Activated T-cell treated with anti-CD3 and anti-CD28 coated beads, Interleukin-2, amount 50 U/mL, for 1 hour (primary cell): ENCODE measurements around the gene PGGT1B.
A peak's percentile ranks its signal among the peaks of the same experiment; 100 is the strongest.

Experiments used
- DNase-seq: peaks from one replicate; pipeline ENCODE4 v3.0.0-alpha.2; 2020

Gene PGGT1B

GRCh38 chr5:115262321-115263077 lies at the start of gene PGGT1B:
Gene PGGT1B (minus strand): TSS chr5:115262877. CDS start chr5:115262851, 26 bp downstream.
- peak; percentile 69 for DNase-seq

GRCh38 chr5:115309751-115310370 lies 47.2 kb upstream of the PGGT1B start:
- no peak for DNase-seq

- no peak for DNase-seq
Observed at GRCh38 chr5:115308815-115309214, 46.1 kb upstream of the PGGT1B start.

GRCh38 chr5:115306011-115306536 lies 43.4 kb upstream of the PGGT1B start:
- DNase-seq, result no peak

GRCh38 chr5:115304496-115304895 lies 41.8 kb upstream of the PGGT1B start:
- no peak for DNase-seq

- DNase-seq, result no peak
Observed at GRCh38 chr5:115298811-115299210, 36.1 kb upstream of the PGGT1B start.

GRCh38 chr5:115297031-115297430 lies 34.4 kb upstream of the PGGT1B start:
- DNase-seq, result no peak

- DNase-seq, result peak; percentile 78
Observed at GRCh38 chr5:115296124-115297022, 33.7 kb upstream of the PGGT1B start, which contains the start of gene CCDC112. Gene CCDC112 (minus strand): TSS chr5:115296654. CDS start chr5:115296543, 111 bp downstream.

- no peak for DNase-seq
Observed at GRCh38 chr5:115295777-115296123, 33.1 kb upstream of the PGGT1B start.

GRCh38 chr5:115291397-115291796 lies 28.7 kb upstream of the PGGT1B start:
- no peak for DNase-seq

- DNase-seq, result no peak
Observed at GRCh38 chr5:115289104-115289503, 26.4 kb upstream of the PGGT1B start.

- DNase-seq, result no peak
Observed at GRCh38 chr5:115284021-115284420, 21.3 kb upstream of the PGGT1B start.

- DNase-seq, result no peak
Observed at GRCh38 chr5:115282131-115282530, 19.5 kb upstream of the PGGT1B start.

- DNase-seq, result no peak
Observed at GRCh38 chr5:115274584-115274983, 11.9 kb upstream of the PGGT1B start.

GRCh38 chr5:115272297-115272958 lies 9.8 kb upstream of the PGGT1B start:
- no peak for DNase-seq

- no peak for DNase-seq
Observed at GRCh38 chr5:115271295-115272050, 8.8 kb upstream of the PGGT1B start.

GRCh38 chr5:115267617-115268016 lies 4.9 kb upstream of the PGGT1B start:
- DNase-seq, result no peak

- no peak for DNase-seq
Observed at GRCh38 chr5:115265220-115265619, 2.5 kb upstream of the PGGT1B start.

GRCh38 chr5:115264786-115265185 lies 2.1 kb upstream of the PGGT1B start:
- no peak for DNase-seq

- no peak for DNase-seq
Observed at GRCh38 chr5:115263078-115263380, 352 bp upstream of the PGGT1B start.

- no peak for DNase-seq
Observed at GRCh38 chr5:115262011-115262320, 711 bp downstream of the PGGT1B start.

- no peak for DNase-seq
Observed at GRCh38 chr5:115260248-115260647, 2.4 kb downstream of the PGGT1B start.
